GM12878 (cell line): ENCODE results near the gene PAPSS2. TPM values are rescaled to one million over a fixed set of nuclear protein-coding genes. Genes with fewer than 3 reads are reported as not detected.

Source experiments
- polyA plus RNA-seq, 11 experiments: library from polyadenylated mRNA; depleted of rRNA in 4 of 11; unstranded in 6 of 11; stranded (reverse) in 5 of 11; fragments of >200 nt; fragmentation: Nextera tagmentation in 4 of 11; fragmentation: Illumina TruSeq in 1 of 11; extraction: Ambion mirVana in 4 of 11; extraction: Trizol in 1 of 11; gene quantifications; 1 replicate in 1 of 11; 2 replicates in 10 of 11; pipeline versions ENCODE4 v1.2.1 to v1.2.3, GENCODE V29; 2011 to 2016; ENCODE audit warnings: inconsistent platforms in 2 of 11, missing spikeins in 2 of 11, low read depth in 1 of 11
- total RNA-seq, 4 experiments: library from RNA; depleted of rRNA in 3 of 4; stranded (reverse); fragments of >200 nt in 3 of 4; fragmentation: Illumina TruSeq in 1 of 4; extraction: Trizol in 1 of 4; gene quantifications; 2 replicates each; pipeline versions ENCODE4 v1.2.1 to v1.2.3, GENCODE V29; 2013 to 2021

Gene PAPSS2
- total and polyA plus RNA-seq, 10 of the 15 experiments (the other 5 are each of a cell fraction or from before 2014, with no cell fraction given) = 0.15 to 2.1 (median 0.37) TPM

Other genes starting within 250 kb of the PAPSS2 start
- 11.2 and 12.6 TPM in 2 replicates for gene MINPP1, start 155.0 kb upstream of the PAPSS2 start, total RNA-seq (2014; rRNA removed)
- 7.8 and 8.7 TPM in 2 replicates for gene MINPP1, start 155.0 kb upstream of the PAPSS2 start, total RNA-seq (2014; rRNA removed; fragmentation: Illumina TruSeq; extraction: Trizol)
- 12.7 and 14.5 TPM in 2 replicates for gene MINPP1, start 155.0 kb upstream of the PAPSS2 start, total RNA-seq (2021)
- gene MINPP1, start 155.0 kb upstream of the PAPSS2 start, polyA plus RNA-seq (2011; rRNA removed) = 9.4 and 10.1 TPM in 2 replicates
- 11.4 and 12.7 TPM in 2 replicates for gene MINPP1, start 155.0 kb upstream of the PAPSS2 start, polyA plus RNA-seq (2014; fragmentation: Illumina TruSeq; extraction: Trizol)
- 1 to 10 TPM; 3.9 to 5.4 TPM for gene MINPP1, start 155.0 kb upstream of the PAPSS2 start, polyA plus RNA-seq (2014; fragmentation: Nextera tagmentation; extraction: Ambion mirVana)
- gene MINPP1, start 155.0 kb upstream of the PAPSS2 start, polyA plus RNA-seq (2014; rRNA removed) = 7.5 and 8.2 TPM in 2 replicates
- 10 to 100 TPM; 25.2 to 29.2 TPM for gene MINPP1, start 155.0 kb upstream of the PAPSS2 start, polyA plus RNA-seq (2016; fragmentation: Nextera tagmentation; extraction: Ambion mirVana)
- 30.3 and 35.9 TPM in 2 replicates for gene ATAD1, start 158.3 kb downstream of the PAPSS2 start, total RNA-seq (2014; rRNA removed)
- gene ATAD1, start 158.3 kb downstream of the PAPSS2 start, total RNA-seq (2014; rRNA removed; fragmentation: Illumina TruSeq; extraction: Trizol) = 40.1 and 41.3 TPM in 2 replicates
- gene ATAD1, start 158.3 kb downstream of the PAPSS2 start, total RNA-seq (2021) = 37.7 and 48.9 TPM in 2 replicates
- 40.8 and 79.5 TPM in 2 replicates for gene ATAD1, start 158.3 kb downstream of the PAPSS2 start, polyA plus RNA-seq (2011; rRNA removed)
- gene ATAD1, start 158.3 kb downstream of the PAPSS2 start, polyA plus RNA-seq (2014; fragmentation: Illumina TruSeq; extraction: Trizol) = 43.3 and 56.8 TPM in 2 replicates
- gene ATAD1, start 158.3 kb downstream of the PAPSS2 start, polyA plus RNA-seq (2014; fragmentation: Nextera tagmentation; extraction: Ambion mirVana) = 10 to 100 TPM; 33.6 to 35.0 TPM
- 20.5 and 24.7 TPM in 2 replicates for gene ATAD1, start 158.3 kb downstream of the PAPSS2 start, polyA plus RNA-seq (2014; rRNA removed)
- 10 to 100 TPM; 58.0 to 59.3 TPM for gene ATAD1, start 158.3 kb downstream of the PAPSS2 start, polyA plus RNA-seq (2016; fragmentation: Nextera tagmentation; extraction: Ambion mirVana)
- 1.4 and 1.7 TPM in 2 replicates for gene KLLN, start 203.7 kb downstream of the PAPSS2 start, total RNA-seq (2014; rRNA removed)
- gene KLLN, start 203.7 kb downstream of the PAPSS2 start, total RNA-seq (2014; rRNA removed; fragmentation: Illumina TruSeq; extraction: Trizol) = 1.5 TPM in 2 replicates
- gene KLLN, start 203.7 kb downstream of the PAPSS2 start, total RNA-seq (2021) = 1.9 and 2.0 TPM in 2 replicates
- gene KLLN, start 203.7 kb downstream of the PAPSS2 start, polyA plus RNA-seq (2011; rRNA removed) = 0.86 and 0.87 TPM in 2 replicates
- gene KLLN, start 203.7 kb downstream of the PAPSS2 start, polyA plus RNA-seq (2014; fragmentation: Illumina TruSeq; extraction: Trizol) = 1.7 and 2.1 TPM in 2 replicates
- gene KLLN, start 203.7 kb downstream of the PAPSS2 start, polyA plus RNA-seq (2014; fragmentation: Nextera tagmentation; extraction: Ambion mirVana) = 1 to 10 TPM; 2.0 to 2.1 TPM
- gene KLLN, start 203.7 kb downstream of the PAPSS2 start, polyA plus RNA-seq (2014; rRNA removed) = 1.1 TPM in 2 replicates
- gene KLLN, start 203.7 kb downstream of the PAPSS2 start, polyA plus RNA-seq (2016; fragmentation: Nextera tagmentation; extraction: Ambion mirVana) = 1 to 10 TPM; 1.8 to 2.2 TPM
- 83.1 and 113 TPM in 2 replicates for gene PTEN, start 203.7 kb downstream of the PAPSS2 start, total RNA-seq (2014; rRNA removed)
- gene PTEN, start 203.7 kb downstream of the PAPSS2 start, total RNA-seq (2014; rRNA removed; fragmentation: Illumina TruSeq; extraction: Trizol) = 175 and 183 TPM in 2 replicates
- gene PTEN, start 203.7 kb downstream of the PAPSS2 start, total RNA-seq (2021) = 87.5 and 94.9 TPM in 2 replicates
- 94.3 and 180 TPM in 2 replicates for gene PTEN, start 203.7 kb downstream of the PAPSS2 start, polyA plus RNA-seq (2011; rRNA removed)
- 53.0 and 67.7 TPM in 2 replicates for gene PTEN, start 203.7 kb downstream of the PAPSS2 start, polyA plus RNA-seq (2014; fragmentation: Illumina TruSeq; extraction: Trizol)
- 10 to 100 TPM; 26.1 to 59.5 TPM for gene PTEN, start 203.7 kb downstream of the PAPSS2 start, polyA plus RNA-seq (2014; fragmentation: Nextera tagmentation; extraction: Ambion mirVana)
- 35.0 and 45.0 TPM in 2 replicates for gene PTEN, start 203.7 kb downstream of the PAPSS2 start, polyA plus RNA-seq (2014; rRNA removed)
- gene PTEN, start 203.7 kb downstream of the PAPSS2 start, polyA plus RNA-seq (2016; fragmentation: Nextera tagmentation; extraction: Ambion mirVana) = 10 to 100 TPM; 49.5 to 56.8 TPM